Measurements from ENCODE around the gene SSBP2.
A peak's percentile ranks its signal among the peaks of the same experiment; 100 is the strongest.

Gene SSBP2

GRCh38 chr5:81761970-81762369, 11.1 kb upstream of the SSBP2 start:
- DNase-seq (ENCODE audit: low read depth): no peak
- H3K4me3 ChIP-seq (ENCODE audit: low read length): no peak overlapping the region
- TF ChIP-seq, protein P1, sequence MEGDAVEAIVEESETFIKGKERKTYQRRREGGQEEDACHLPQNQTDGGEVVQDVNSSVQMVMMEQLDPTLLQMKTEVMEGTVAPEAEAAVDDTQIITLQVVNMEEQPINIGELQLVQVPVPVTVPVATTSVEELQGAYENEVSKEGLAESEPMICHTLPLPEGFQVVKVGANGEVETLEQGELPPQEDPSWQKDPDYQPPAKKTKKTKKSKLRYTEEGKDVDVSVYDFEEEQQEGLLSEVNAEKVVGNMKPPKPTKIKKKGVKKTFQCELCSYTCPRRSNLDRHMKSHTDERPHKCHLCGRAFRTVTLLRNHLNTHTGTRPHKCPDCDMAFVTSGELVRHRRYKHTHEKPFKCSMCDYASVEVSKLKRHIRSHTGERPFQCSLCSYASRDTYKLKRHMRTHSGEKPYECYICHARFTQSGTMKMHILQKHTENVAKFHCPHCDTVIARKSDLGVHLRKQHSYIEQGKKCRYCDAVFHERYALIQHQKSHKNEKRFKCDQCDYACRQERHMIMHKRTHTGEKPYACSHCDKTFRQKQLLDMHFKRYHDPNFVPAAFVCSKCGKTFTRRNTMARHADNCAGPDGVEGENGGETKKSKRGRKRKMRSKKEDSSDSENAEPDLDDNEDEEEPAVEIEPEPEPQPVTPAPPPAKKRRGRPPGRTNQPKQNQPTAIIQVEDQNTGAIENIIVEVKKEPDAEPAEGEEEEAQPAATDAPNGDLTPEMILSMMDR (conservative IDR thresholded peaks at IDR 0.05; ENCODE audit: low read depth, low read length): no peak

GRCh38 chr5:81761270-81761669, 10.4 kb upstream of the SSBP2 start:
- TF ChIP-seq, protein P1 (conservative IDR thresholded peaks at IDR 0.05; ENCODE audit: low read depth, low read length): no peak

GRCh38 chr5:81760521-81760920, 9.6 kb upstream of the SSBP2 start:
- DNase-seq (ENCODE audit: low read depth): no peak
- TF ChIP-seq, protein P1 (conservative IDR thresholded peaks at IDR 0.05; ENCODE audit: low read depth, low read length): no peak
- H3K4me3 ChIP-seq (ENCODE audit: low read length): no peak overlapping the region

More at GRCh38 chr5:81761270-81761669, 10.4 kb upstream of the SSBP2 start:
- DNase-seq (ENCODE audit: low read depth): no peak
- no peak overlapping the region for H3K4me3 ChIP-seq (ENCODE audit: low read length)

DNA sequence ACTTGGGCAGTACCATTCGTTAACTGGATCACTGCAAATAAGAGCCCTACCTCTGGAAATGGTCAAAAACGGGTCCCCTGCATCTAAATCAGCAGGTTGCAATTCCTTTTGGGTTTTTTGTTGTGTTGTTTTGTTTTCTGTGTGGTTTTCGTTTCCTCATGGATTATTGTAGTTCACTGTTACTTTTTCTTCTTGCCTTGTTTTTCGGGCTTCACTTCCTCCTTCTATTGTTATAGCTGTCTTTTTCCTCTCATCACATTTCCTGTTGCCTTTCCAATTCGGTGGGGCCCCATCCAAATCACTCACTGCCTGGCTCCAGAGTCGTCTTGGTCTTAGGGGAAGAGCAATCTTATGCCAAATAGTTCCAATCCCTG, 8.7 kb upstream of the SSBP2 start:
- TF ChIP-seq, protein P1 (conservative IDR thresholded peaks at IDR 0.05; ENCODE audit: low read depth, low read length): no peak
- H3K4me3 ChIP-seq (ENCODE audit: low read length): no peak overlapping the region
- no peak for DNase-seq (ENCODE audit: low read depth)

DNA sequence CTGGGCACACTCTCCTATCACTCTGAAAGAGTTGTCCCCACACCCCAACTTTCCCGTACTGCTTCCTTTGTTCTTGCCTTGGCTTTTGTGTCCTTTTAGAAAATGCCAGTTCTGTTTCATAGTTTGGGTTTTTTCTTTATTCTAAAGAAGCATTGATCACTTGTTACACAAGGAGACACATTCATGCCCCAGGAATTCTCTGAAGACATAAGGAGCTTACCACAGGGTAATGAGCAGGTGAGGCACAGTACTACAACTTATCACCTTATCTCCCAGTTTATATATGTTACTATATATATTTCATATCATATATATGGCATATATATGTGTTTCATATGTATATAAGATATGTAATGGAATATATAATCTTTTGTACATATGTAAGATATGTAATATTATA, 6.5 kb upstream of the SSBP2 start:
- H3K4me3 ChIP-seq (ENCODE audit: low read length): no peak overlapping the region
- no peak for DNase-seq (ENCODE audit: low read depth)
- TF ChIP-seq, protein P1 (conservative IDR thresholded peaks at IDR 0.05; ENCODE audit: low read depth, low read length): no peak

- no peak for DNase-seq (ENCODE audit: low read depth)
- H3K4me3 ChIP-seq (ENCODE audit: low read length): no peak overlapping the region
- TF ChIP-seq, protein P1 (conservative IDR thresholded peaks at IDR 0.05; ENCODE audit: low read depth, low read length): no peak
Measured at GRCh38 chr5:81756016-81756415, 5.1 kb upstream of the SSBP2 start.

- peak; percentile 69 for DNase-seq (ENCODE audit: low read depth)
Measured at GRCh38 chr5:81755320-81755719, 4.4 kb upstream of the SSBP2 start.

More at GRCh38 chr5:81755320-81755719, 4.4 kb upstream of the SSBP2 start:
- H3K4me3 ChIP-seq (ENCODE audit: low read length): no peak overlapping the region
- TF ChIP-seq, protein P1 (conservative IDR thresholded peaks at IDR 0.05; ENCODE audit: low read depth, low read length): no peak
